GM18502 (cell line): ENCODE data around the gene GALNT18.

Experiments
- ATAC-seq: cut with Tn5 transposase; IDR thresholded peaks from one replicate; pipeline ENCODE4 v1.9.1; 2021; ENCODE audit warnings: mild to moderate bottlenecking; ENCODE audit not compliant: unreplicated experiment, poor library complexity

GALNT18 gene

DNA sequence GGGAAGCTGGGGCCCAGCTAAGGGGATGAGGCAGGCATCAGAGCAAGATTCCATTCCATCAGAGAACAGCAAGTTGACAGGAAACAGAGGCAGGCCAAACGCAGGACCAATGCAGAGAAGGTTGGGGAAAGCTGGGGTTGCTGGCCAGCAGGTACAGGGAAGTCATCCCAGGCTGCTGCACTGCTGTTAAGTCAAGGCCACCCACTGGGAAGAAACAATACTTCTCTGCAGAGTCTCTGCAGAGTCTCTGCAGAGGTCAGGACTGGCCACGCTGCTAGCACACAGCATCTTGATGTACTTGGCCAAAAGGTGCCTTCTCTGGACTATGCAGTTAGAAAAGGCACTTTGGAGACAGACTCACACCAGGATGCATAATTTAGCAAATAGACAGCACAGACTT, 200.3 kb downstream of the GALNT18 start:
- no peak for ATAC-seq

DNA sequence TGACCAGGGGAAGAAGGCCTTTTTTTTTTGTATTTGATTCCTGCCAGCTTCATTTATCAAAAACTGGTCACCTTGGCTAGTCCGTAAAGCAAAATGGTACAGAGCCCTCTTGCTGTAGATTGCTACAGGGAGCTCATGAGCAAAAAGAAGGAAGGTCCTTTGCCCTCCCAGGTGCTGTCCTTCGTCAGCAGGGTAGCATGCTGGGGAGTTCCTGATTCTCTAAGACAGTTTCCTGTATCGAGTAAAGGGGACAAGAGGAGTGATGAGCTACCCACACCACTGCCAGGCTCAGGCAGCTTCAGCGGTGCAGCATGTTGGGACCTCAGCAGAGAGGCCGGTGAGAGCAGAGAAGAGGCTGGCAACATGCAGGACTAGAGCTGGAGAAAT, 200.9 kb downstream of the GALNT18 start:
- ATAC-seq: no peak

DNA sequence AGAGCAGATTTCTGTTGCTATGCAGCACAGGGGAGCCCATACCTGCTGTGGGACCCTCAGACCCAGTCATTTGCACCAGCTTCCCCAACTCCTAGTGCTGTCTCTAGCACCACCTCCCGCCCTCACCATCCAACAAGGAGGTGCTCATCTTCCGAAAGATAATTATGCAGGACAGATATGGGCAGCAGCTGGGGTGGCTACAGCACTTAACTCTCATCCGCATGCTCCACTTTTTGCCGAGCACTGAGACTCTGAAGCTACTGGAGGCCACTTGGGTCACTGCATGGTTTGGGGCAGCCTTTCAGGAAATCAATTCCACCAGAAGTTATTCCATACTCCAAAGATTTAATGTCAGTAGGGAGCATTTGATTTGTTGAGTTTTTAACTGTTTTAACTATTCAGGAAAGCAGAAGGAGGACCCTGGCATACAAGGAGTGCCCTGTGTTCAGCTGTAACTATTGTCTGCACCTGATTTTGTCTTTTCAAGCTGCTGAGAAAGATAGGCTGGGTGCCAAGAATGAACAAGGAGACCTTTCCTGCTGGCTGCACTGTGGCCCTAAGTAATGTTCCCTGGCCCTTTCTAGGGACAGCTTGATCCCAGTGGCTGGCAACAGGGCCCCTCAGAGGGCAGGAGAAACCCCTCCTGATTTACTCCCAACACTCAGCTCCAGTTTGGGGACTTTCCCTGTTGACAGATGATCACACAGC, 201.5 kb downstream of the GALNT18 start:
- ATAC-seq: no peak

DNA sequence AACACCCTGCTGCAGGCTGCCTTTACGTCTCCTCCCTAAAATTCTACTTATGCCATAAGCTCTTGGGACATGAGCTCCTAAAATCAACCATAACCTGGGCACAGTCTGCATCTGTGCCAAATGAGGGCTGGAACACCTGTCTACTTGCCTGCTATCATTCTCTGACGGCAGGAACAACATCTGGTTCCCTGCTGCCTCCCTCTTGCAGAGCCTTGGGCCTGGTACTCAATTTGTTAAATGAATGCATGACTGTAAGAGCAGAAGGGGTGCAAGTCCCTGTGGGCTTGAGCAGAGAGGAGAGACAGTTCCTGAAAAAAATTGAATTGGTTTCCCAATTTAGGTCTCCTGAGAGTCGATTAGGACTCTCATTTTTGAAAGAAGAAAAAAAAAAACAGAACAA, 202.1 kb downstream of the GALNT18 start:
- no peak for ATAC-seq

DNA sequence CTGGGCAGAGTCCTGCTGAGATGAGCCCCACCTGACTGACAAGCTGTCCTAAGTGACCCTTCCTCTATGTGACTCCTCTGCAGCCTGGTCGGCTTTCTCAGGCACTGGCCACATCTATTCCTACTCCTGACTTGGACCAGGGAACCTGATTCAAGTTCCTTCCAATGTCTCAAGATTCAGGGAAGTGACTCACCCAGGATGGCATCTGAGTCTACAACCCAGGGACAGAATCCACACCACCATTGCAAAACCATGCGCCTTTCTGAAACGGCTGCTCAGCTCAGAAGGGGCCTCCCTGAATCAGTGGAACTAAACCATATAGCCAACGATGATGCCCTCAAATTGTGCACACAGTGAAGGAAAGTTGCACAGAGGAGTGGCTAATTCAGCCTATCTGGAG, 204.9 kb downstream of the GALNT18 start:
- no peak for ATAC-seq

DNA sequence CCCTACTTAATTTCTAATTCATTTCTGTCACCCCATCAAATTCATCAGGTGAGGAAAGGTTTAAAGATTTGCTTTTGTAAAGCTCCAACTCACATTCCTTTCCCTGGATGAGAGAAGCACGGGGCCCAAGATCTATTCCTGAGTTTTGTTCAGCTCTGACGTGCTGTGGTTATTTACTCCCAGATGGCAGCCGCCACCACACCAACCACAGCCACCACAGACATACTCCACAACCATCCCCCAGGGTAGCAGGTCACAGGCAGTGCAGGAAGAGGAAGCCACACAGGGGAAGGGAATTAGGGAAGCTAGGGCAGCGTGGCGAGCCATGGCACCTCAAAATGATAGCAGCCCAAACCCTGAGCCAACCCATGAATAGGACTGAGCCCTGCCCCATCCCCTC, 205.3 kb downstream of the GALNT18 start:
- ATAC-seq: no peak

DNA sequence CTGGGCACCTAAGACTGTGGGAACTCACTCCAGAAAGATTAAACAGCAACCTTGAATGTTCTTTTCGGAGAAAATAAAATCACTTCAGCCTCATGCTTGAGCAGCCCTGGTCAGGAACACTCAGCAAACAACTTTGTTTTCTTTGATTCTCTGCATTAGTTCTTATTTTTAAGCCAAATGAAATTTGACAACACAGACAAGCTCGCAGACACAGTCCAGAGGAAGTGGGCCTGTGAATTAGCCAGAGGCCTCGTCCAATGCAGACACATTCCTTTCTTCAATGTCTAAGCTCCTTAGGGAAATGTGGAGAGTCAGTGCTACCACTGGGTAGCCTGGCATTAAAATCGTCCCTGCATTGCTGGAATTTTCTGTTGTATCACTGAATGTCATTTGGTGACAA, 205.9 kb downstream of the GALNT18 start:
- ATAC-seq: no peak

DNA sequence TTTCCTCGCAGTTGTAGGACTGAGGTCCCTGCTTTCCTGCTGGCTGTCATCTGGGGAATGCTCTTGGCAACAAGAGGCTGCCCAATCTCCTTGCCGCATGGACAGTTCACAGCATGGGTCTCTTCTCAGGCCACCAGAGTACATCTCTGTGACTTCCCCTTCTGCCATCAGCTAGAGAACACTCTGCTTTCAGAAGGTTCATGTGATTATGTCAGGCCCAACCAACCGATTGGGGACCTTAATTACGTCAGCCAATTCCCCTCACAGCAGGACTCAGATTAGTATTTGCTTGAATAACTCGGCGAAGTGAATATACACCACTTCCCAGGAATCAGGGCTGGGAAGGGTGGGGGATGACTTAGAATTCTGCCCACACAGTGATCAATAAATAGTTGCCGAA, 206.8 kb downstream of the GALNT18 start:
- no peak for ATAC-seq

DNA sequence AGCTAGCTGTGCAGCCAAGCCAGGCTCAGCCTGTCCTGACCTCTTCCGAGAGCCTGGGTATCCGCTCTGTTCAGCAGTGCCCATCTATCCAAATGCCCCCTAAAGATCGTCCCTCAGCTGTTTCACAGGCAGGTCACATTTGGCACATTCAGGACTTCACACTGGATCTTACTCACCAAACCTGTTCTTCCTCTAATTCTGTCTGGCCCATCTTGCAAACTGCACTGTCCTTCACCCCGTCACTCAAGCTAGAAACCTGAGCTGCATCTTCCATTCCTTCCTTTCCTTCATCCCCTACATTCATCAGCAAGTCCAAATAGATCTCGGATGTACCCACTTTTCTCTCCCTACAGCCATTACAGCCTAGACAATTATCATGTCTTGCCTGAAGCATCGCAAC, 208.0 kb downstream of the GALNT18 start:
- no peak for ATAC-seq

DNA sequence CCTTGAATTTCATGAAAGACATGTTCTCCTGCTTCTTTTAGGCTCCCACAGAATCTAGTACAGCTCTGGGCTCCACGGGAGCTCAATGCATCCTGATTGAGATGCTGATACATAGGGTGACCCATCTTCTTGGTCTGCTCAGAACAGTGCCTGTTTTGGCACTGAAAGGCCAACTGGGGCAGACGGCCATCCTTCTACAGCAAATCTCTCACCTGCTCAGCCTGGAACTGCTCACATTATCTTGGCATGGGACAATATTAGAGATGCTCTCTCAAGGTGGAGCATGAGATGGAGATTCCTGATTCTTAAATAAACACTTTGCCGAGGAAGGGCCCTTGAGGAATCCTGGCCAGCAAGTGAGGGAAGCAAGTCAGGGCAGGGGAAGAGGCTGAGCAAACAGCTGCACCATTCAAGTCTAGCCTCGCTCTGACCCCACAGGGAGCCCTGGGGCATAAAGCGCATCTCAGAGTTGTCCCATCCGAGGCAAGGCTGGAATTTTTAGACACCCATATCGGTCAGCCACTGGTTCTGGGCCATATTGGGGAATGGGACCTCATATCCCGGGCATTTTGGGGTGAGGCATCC, 210.3 kb downstream of the GALNT18 start:
- ATAC-seq: no peak

DNA sequence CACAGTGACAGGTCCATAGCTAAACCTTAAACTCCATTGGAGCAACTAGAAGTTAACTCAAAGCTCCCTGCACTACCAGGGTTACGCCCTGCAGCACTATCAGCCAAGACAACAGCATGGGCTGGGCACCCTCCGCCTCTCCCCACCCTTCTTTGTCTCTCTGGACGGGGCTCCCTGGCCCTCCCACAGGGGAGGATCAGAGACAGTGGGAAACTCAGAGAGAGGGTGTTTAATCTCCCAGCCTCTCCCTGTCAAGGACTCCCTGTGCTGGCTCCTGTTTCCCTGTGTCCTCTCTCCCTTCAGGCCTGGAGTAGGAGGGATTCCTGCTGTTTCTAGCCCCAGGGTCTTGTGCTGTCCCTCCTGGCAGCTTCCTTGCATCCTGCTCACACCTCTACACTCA, 211.9 kb downstream of the GALNT18 start:
- no peak for ATAC-seq

DNA sequence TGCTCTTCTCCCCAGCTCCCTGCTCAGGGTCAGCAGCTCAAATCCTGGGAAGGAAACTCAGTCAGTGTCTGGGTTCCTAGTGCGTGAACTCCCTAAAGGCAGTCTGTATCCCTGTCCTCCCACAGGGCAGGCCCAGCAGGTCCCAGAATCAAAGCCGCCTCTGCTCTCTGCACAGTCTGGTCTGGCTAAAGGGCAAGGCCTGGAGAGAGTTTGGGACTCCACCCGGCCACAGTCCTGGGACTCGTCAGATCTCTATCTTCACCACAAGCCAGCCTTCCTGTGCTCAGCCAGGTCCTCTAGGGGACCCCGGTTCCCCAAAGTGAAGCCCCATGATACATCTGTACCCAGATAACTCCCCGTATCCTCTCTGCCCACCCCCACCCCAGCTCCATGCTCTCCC, 212.6 kb downstream of the GALNT18 start:
- ATAC-seq: no peak

DNA sequence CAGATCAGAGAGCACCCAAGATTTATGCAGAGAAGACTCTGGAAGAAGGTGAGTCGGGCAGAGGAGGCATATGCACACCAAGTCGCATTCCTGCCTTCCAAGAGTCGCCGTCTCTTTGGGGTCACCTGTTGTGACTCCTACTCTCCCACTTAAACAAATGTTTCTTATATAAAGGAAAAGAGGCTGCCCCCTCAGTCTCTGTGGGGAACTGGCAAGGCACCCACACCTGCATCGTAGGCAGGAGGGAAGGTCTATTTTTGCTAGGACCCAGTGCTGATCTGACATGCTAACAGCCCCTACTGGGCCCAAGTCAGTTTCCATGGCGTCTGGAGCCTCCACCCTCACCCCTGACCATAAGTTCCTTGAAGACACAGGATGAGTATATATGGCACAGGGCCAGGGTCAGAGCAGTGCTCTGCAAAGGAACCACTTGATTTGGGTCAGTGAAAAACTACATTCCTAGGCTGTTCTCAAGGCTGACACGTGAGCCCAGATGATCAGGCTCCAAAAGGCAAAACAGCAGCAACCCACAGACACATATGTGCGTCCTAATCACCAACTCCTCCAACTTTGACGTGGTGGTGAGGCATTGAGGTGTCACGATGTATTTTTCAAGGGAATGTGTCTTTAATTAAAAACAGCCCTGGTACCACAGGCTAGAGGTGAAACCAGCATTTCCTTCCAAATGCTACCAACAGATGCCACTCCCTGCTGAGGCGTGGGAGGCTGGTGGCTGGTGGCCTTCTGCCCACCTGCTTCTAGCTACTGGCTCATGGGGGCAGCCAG, 213.2 kb downstream of the GALNT18 start:
- no peak for ATAC-seq

DNA sequence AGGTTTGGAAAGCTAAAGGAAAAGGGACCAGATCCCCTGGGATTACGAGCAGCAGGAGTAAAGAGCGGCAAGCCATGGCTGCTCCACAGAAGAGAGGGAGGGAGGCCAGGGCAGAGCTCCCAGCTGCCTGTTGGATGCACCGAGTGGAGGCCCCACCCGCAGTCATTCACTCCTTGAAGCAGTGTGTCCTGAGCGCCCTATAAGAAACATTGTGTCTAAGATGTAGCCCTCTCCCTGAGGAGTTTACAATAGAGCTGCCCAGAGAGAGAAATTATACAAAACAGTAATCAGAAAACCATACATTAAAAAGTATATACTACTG, 214.1 kb downstream of the GALNT18 start:
- no peak for ATAC-seq

DNA sequence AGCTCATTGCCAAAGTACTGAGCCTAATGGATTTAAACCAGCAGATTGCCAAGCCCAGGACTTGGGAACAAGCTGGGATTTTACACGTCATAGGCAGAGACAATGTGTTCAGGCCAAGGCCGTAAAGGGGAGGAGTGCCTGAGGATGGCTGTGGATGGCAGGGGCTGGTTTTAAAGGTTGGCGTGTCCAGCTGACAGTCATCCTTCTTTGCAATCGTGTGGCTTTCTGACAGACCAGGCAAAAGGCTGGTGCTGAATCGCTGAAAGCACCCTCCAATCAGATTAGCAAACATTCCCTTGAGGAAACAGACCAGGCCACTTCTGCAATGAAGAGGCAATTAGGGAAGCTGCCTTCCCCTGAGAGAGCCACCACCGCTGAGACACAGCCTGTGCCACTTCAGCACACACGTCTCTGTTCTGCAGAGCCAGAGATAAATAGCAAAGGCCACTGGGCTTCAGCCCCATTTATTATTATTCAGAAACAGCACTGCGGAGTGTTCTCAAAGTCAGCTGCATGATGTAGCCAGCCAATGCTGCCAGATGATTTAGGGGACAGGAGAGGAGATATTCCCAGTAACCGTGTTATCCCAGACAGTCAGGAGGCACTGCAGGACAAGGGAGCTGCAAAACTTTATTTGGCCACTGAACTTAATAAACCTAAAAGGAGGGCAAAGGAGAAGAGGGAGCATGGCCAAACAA, 214.6 kb downstream of the GALNT18 start:
- no peak for ATAC-seq

DNA sequence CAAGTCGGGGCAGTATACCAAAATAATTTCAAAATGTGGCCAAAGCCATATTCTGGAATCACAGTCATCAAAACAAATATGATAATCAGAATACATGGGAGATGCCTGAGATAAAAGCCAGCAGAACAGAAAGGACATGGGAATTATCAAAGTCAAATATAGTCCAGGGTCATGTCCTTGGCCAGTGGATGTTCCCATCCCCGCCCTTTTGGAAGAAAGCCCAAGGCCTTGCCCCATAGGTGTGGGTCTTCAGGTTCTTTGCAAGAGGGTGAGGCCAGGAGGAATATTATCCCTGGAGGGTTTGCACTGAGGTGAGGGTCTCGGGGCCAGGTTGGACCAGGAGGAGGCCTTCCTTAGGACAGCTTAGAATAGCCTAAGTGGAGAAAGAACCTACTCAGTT, 215.2 kb downstream of the GALNT18 start:
- ATAC-seq: no peak

DNA sequence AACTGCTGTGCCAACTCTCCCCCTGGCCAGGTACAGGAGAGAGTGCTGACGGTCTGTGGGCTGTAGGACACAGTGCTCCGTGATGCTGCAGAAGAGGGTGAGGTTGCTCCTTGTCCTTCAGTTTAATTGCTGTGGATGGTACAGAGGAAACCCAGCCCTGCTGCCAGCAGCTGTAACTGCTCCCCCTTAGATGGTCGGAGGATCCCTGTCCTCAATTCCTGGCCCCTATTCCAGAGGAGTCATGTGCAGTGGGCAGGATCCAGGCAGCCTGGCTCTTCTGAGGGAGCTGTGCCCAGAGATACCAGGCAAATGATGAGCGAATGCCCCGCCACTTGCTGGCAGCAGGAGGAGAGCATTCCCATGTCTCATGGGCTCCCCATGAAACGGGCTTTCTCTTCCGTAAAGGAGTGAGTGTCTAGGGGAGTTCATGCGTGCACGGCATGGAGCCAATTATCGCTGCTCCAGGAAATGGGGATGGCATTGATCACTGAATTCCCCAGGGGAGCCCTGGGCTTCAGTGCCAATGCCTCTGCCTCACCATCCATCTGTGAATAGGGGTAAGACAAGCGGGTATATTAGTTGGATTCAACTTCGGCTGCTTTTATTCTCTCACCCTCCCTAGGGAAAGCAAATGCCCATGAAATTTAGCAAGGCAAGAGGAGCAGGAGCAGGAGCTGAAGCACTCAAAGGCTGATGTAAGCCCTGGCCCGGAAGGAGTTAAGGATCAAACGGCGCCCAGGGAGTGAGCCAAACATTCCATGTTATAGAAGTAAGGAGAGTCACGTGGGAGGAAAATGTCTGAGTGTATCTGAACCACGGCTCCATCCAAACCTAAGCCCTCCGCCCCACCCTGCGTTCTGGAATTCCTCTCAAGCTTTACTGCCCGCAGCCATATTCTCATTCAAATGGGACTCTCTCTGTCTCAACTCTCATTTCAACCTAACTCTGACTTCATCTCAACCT, 217.8 kb downstream of the GALNT18 start:
- ATAC-seq: no peak

DNA sequence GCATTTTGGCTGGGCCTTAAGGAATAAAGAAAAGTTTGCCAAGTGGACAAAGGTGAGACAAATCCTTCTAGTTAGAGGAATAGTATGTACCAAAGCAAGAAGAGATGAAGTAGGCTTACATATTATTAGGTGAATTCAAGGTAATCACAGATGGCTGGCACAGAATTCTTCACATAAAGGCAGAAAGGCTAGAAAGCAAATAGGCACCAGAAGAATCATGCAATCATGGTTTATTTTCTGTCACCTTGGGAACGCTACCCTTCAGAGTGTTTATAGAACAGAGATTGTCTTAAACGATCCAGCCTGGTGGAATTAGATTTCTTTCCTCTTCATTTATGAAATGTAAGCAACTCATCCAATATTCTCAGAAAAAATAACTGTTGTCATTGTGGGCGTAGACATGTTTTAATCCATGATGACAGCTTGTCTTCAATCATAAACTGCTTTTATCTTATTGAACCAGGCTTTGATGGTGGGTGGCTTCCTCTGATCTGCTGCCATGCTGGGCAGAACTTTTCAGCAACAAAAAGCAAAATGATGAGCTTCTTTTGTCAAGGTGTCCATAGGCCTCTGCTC, 219.8 kb downstream of the GALNT18 start:
- ATAC-seq: no peak

DNA sequence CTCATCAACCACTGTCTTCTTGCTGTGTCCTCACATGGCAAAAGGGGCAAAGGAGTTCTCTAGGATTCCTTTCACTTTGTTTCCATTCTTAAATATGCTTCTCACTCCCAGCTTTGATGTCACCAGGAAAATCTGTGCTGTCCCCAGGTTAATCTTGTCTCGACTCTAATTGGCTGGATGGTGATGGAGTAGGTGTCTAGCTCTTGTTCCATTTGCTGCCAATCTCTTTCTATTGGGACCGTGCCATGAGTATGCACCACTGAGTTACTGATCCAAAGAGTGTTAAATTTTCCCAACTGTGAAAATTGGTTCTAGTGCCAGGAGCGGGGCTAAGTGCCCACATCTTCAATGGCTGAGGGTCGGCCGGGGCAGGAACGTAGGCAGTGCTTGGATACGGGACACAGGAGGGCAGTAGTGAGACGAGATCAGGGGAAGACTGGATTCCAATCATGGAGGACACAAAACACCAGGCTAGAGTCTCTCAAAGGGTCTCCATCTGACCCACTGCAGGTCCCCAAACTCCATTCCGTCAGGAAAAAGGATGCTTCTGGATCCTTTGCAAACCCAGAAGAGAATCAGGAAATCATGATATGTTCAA, 221.1 kb downstream of the GALNT18 start:
- ATAC-seq: no peak
